OCI-LY7 (cell line): ENCODE data around the gene SRSF9.
A peak's percentile ranks its signal among the peaks of the same experiment; 100 is the strongest.

Experiments
- EZH2phosphoT487 ChIP-seq: fragments of 200-600 bp; sonication (generic); IDR thresholded peaks from 2 replicates; pipeline ENCODE4 v1.6.1; 2018; ENCODE audit warnings: low read depth, borderline replicate concordance, mild to moderate bottlenecking, mixed run types, antibody characterized with exemption, low read length, moderate library complexity, mixed read lengths
- TF ChIP-seq, protein P1 (sequence below): fragments of 200-600 bp; sonication (generic); conservative IDR thresholded peaks from 2 replicates; pipeline ENCODE4 v1.5.1; 2014; ENCODE audit warnings: mild to moderate bottlenecking, antibody characterized with exemption, low read length, moderate library complexity, mixed read lengths

GRCh38 chr12:120437735-120438494 is 31.6 kb downstream of the SRSF9 start, which contains the start of gene COX6A1:
- no peak for TF ChIP-seq EZH2phosphoT487
- TF ChIP-seq, protein P1, sequence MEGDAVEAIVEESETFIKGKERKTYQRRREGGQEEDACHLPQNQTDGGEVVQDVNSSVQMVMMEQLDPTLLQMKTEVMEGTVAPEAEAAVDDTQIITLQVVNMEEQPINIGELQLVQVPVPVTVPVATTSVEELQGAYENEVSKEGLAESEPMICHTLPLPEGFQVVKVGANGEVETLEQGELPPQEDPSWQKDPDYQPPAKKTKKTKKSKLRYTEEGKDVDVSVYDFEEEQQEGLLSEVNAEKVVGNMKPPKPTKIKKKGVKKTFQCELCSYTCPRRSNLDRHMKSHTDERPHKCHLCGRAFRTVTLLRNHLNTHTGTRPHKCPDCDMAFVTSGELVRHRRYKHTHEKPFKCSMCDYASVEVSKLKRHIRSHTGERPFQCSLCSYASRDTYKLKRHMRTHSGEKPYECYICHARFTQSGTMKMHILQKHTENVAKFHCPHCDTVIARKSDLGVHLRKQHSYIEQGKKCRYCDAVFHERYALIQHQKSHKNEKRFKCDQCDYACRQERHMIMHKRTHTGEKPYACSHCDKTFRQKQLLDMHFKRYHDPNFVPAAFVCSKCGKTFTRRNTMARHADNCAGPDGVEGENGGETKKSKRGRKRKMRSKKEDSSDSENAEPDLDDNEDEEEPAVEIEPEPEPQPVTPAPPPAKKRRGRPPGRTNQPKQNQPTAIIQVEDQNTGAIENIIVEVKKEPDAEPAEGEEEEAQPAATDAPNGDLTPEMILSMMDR = peak; percentile 21; the same call in 1 of the 2 replicates
